DOHH2 (cell line): Measurements from ENCODE around the gene EXOC6B.

Experiments
- H3F3A ChIP-seq: fragments of 200-600 bp; sonication (generic), shearing (Covaris generic); 2 replicates; pipeline ENCODE4 v1.6.0; 2016; ENCODE audit warnings: antibody characterized with exemption, mild to moderate bottlenecking; ENCODE audit not compliant: control insufficient read depth, insufficient read depth
- H3K27ac ChIP-seq: fragments of 200-600 bp; sonication (generic); 2 replicates; pipeline ENCODE4 v1.5.1; 2014; ENCODE audit warnings: low read depth, mild to moderate bottlenecking, low read length, moderate library complexity
- H3K27me3 ChIP-seq: fragments of 200-600 bp; sonication (generic); 2 replicates; pipeline ENCODE4 v1.6.1; 2014; ENCODE audit warnings: mild to moderate bottlenecking, low read length, mixed read lengths; ENCODE audit not compliant: control insufficient read depth
- H3K36me3 ChIP-seq: fragments of 200-600 bp; sonication (generic); 2 replicates; pipeline ENCODE4 v1.6.1; 2014; ENCODE audit warnings: mild to moderate bottlenecking, low read length, moderate library complexity, mixed read lengths; ENCODE audit not compliant: control insufficient read depth
- H3K4me1 ChIP-seq: fragments of 200-600 bp; sonication (generic); 2 replicates; pipeline ENCODE4 v1.6.1; 2014; ENCODE audit warnings: mild to moderate bottlenecking, low read length, mixed read lengths; ENCODE audit not compliant: control insufficient read depth
- H3K4me2 ChIP-seq: fragments of 200-600 bp; sonication (generic); 2 replicates; pipeline ENCODE4 v1.6.0; 2014; ENCODE audit warnings: mild to moderate bottlenecking, low read length, moderate library complexity
- H3K4me3 ChIP-seq: fragments of 200-600 bp; sonication (generic); 2 replicates; pipeline ENCODE4 v1.5.1; 2014; ENCODE audit warnings: mild to moderate bottlenecking, low read length, mixed read lengths
- H3K79me2 ChIP-seq: fragments of 200-600 bp; sonication (generic); 2 replicates; pipeline ENCODE4 v1.6.1; 2014; ENCODE audit warnings: mild to moderate bottlenecking, low read length, mixed read lengths; ENCODE audit not compliant: control insufficient read depth
- H3K9me2 ChIP-seq: fragments of 200-600 bp; sonication (generic); replicated peaks from 2 replicates; pipeline ENCODE4 v1.6.1; 2014; ENCODE audit warnings: mild to moderate bottlenecking, low read length, mixed read lengths; ENCODE audit not compliant: control insufficient read depth
- H3K9me3 ChIP-seq: fragments of 200-600 bp; sonication (generic); 2 replicates; pipeline ENCODE4 v1.6.1; 2014; ENCODE audit warnings: antibody characterized with exemption, low read length, mixed read lengths; ENCODE audit not compliant: control insufficient read depth, insufficient read depth
- H4K20me1 ChIP-seq: fragments of 200-600 bp; sonication (generic); 2 replicates; pipeline ENCODE4 v1.6.0; 2014; ENCODE audit warnings: low read depth, mild to moderate bottlenecking, antibody characterized with exemption, low read length, moderate library complexity; ENCODE audit not compliant: control insufficient read depth, insufficient read depth
- EZH2phosphoT487 ChIP-seq: fragments of 200-600 bp; sonication (generic); IDR thresholded peaks from 2 replicates; pipeline ENCODE4 v1.6.1; 2017; ENCODE audit warnings: borderline replicate concordance, mild to moderate bottlenecking, antibody characterized with exemption, low read length, moderate library complexity, mixed read lengths
- TF ChIP-seq, protein P1 (sequence below): fragments of 200-600 bp; sonication (generic); IDR thresholded peaks from one replicate; pipeline ENCODE4 v1.5.1; 2014; ENCODE audit warnings: antibody characterized with exemption, mild to moderate bottlenecking, low read depth, low read length; ENCODE audit not compliant: poor library complexity, severe bottlenecking

EXOC6B gene

DNA sequence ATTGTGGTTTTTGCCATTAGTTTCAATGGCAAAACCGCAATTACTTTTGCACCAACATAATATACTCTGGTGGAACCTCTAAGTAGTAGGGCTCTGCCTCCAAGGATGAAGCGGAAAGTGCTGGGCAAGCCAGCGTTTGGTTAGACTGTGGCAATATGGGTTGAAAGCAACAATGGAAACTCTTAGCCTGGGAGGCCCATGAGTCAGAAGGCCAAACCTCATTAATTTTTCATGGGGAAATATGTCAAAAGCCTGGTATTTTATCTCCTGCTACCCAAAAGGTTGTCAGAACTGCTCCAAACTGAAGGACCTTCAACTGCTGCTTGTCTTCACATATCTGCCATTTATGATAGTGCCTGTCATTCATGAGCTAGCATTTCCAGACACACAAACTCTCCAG is 499.1 kb downstream of the EXOC6B start:
- Histone ChIP-seq H3K27ac (no peak overlapping the region), H3K4me1 (no peaks in the 10 kb centered on the region), H3K4me2 (no peak overlapping the region), H3K27me3 (no peaks in the 10 kb centered on the region), H3K36me3 (no peaks in the 10 kb centered on the region), H3K9me2 (no peaks in the 10 kb centered on the region), H3K4me3 (no peak overlapping the region), H3K79me2 (no peaks in the 10 kb centered on the region), H3K9me3 (no peaks in the 10 kb centered on the region), H3F3A (no peaks in the 10 kb centered on the region), H4K20me1 (no peaks in the 10 kb centered on the region)
- TF ChIP-seq, protein P1, sequence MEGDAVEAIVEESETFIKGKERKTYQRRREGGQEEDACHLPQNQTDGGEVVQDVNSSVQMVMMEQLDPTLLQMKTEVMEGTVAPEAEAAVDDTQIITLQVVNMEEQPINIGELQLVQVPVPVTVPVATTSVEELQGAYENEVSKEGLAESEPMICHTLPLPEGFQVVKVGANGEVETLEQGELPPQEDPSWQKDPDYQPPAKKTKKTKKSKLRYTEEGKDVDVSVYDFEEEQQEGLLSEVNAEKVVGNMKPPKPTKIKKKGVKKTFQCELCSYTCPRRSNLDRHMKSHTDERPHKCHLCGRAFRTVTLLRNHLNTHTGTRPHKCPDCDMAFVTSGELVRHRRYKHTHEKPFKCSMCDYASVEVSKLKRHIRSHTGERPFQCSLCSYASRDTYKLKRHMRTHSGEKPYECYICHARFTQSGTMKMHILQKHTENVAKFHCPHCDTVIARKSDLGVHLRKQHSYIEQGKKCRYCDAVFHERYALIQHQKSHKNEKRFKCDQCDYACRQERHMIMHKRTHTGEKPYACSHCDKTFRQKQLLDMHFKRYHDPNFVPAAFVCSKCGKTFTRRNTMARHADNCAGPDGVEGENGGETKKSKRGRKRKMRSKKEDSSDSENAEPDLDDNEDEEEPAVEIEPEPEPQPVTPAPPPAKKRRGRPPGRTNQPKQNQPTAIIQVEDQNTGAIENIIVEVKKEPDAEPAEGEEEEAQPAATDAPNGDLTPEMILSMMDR, result no peak
- TF ChIP-seq EZH2phosphoT487, result no peak

DNA sequence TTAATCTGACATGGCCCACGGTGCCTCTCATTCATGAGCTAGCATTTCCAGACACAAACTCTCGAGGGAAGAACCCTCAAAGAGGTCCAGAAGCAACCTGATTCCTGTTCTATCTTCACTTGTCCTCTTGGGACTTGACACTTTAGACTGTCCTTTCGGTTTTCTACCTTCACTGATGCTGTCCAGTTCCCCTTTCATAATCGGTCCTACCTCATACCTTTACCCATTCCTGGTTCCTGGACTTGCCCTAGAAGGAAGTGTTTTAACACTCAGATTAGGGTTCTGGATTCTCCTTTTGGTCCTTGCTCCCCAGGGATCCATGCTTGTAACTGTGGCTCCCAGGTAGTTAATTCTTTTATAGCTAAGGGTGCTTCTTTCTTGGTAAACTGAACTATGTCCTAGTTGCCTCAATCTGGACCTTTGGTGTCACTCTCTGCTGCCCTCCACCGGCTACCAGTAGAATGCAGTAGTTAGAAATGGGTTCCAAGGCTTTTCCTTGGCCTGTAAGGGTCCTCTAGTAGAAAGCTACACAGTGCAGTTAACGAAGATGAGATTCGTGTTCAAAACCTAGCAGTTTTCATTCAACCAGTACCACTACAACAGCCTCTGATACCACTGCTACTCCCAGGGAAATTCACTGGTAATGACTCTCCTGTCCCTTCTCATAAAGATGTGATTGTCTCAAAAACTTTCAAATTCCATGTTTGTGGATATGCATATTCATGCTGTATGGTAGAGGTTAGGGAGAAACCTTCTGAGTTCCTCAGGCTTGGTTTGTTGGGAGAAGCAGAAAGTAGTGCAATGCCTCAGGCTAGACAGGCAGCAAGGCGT is 500.0 kb downstream of the EXOC6B start:
- Histone ChIP-seq H3K4me3 (no peak overlapping the region), H3K36me3 (no peaks in the 10 kb centered on the region), H3K79me2 (no peaks in the 10 kb centered on the region), H3K9me3 (no peaks in the 10 kb centered on the region), H3K9me2 (no peaks in the 10 kb centered on the region), H3K27ac (no peak overlapping the region), H3K4me2 (no peak overlapping the region), H3K27me3 (no peaks in the 10 kb centered on the region), H4K20me1 (no peaks in the 10 kb centered on the region), H3K4me1 (no peaks in the 10 kb centered on the region), H3F3A (no peaks in the 10 kb centered on the region)
- no peak for TF ChIP-seq EZH2phosphoT487
- TF ChIP-seq, protein P1, result peak; percentile 77

DNA sequence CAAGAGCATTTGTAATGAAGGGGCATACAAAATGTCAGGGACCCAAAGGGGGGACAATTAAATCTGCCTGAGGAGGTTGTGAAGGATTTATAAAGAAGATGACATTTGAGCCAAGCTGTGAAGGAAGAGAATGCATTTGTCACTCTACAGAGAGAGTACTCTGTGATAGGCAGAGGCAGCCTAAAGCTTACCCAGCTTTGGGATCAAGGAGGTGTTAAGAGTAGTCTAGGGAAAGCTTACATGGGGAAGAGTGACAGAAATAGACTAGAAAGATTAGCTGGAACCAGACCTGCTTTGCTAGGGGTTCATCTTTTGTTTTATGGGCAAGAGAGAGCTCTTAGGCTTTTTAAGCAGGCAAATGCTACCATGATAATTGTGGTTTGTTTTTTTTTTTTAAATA is 509.1 kb downstream of the EXOC6B start:
- no peaks in the 10 kb centered on the region for H3K36me3 ChIP-seq
- no peak overlapping the region for H3K4me3 ChIP-seq
- no peaks in the 10 kb centered on the region for H3K27me3 ChIP-seq
- no peaks in the 10 kb centered on the region for H3K4me1 ChIP-seq
- no peaks in the 10 kb centered on the region for H3F3A ChIP-seq
- H3K79me2 ChIP-seq, result no peaks in the 10 kb centered on the region
- H4K20me1 ChIP-seq, result no peaks in the 10 kb centered on the region
- no peak overlapping the region for H3K27ac ChIP-seq
- H3K9me2 ChIP-seq, result no peaks in the 10 kb centered on the region
- no peak overlapping the region for H3K4me2 ChIP-seq
- no peaks in the 10 kb centered on the region for H3K9me3 ChIP-seq
- TF ChIP-seq, protein P1, result no peak
- no peak for TF ChIP-seq EZH2phosphoT487
